Measurements from ENCODE around the gene SYNGAP1.

DNA sequence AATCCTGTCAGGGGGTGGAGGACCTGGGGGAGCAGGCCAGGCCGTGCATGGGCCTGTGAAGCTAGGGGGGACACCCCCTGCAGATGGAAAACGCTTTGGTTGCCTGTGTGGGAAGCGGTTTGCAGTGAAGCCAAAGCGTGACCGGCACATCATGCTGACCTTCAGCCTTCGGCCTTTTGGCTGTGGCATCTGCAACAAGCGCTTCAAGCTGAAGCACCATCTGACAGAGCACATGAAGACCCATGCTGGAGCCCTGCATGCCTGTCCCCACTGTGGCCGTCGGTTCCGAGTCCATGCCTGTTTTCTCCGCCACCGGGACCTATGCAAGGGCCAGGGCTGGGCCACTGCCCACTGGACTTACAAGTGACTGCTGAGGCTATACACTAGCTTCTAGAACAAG, 36.3 kb downstream of the SYNGAP1 start:
- no peak for TF ChIP-seq POLR2AphosphoS5 (IDR thresholded peaks at IDR 0.05; ENCODE audit: low read depth)
- TF ChIP-seq, protein P1, sequence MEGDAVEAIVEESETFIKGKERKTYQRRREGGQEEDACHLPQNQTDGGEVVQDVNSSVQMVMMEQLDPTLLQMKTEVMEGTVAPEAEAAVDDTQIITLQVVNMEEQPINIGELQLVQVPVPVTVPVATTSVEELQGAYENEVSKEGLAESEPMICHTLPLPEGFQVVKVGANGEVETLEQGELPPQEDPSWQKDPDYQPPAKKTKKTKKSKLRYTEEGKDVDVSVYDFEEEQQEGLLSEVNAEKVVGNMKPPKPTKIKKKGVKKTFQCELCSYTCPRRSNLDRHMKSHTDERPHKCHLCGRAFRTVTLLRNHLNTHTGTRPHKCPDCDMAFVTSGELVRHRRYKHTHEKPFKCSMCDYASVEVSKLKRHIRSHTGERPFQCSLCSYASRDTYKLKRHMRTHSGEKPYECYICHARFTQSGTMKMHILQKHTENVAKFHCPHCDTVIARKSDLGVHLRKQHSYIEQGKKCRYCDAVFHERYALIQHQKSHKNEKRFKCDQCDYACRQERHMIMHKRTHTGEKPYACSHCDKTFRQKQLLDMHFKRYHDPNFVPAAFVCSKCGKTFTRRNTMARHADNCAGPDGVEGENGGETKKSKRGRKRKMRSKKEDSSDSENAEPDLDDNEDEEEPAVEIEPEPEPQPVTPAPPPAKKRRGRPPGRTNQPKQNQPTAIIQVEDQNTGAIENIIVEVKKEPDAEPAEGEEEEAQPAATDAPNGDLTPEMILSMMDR (conservative IDR thresholded peaks at IDR 0.05; ENCODE audit: low read depth in 2 of 2): no peak

Data from GM23338 (cell line).